ENCODE measurements around the gene TIMM50.

The TIMM50 gene

GRCh38 chr19:39539165-39539517 is 58.5 kb downstream of the TIMM50 start:
- DNase-seq: no peak

DNA sequence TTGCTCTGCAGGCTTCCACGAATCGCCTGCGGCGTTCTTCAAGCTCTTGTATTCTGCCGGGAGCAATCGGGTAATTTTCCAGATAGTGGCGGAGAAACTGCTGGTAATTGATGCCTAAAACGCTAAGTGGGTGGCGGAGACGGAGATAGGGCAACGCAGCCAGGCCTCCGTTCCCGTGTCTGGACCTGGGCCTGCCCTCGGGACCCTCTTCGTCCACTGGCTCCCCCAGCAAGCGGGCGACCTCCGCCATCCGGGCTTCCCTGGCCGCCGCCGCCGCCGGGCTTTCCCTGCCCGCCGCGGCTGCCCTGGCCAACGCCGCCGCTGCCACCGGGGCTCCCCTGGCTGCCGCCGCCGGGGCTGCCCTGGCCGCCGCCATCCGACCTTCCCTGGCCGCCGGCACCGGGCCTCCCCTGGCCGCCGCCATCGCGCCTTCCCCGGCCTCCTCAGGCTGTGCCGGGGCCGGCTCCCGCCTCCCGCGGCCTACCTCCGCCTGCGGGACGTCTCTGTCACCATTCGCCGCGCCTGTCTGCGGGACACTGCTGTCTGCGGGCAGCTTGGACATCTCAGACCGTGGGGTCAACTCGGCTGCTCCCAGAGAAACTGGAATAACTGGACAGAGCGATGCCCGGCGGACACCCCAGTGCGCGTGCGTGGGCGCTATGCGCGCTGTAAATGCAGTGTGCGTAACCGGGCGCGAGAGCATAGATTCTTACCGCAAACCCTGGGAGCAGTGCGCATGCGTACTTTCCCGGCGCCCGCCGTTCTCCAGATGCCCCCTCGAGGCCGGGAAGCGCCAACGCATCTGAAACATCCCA is 59.1 kb downstream of the TIMM50 start, which contains the start of gene EID2:
EID2 (minus strand) TSS at position 644 of the 815 bp plus-strand sequence; CDS start at position 562, 82 bp downstream.
- peak; percentile 93 to 96 for DNase-seq

GRCh38 chr19:39540333-39540673 is 59.7 kb downstream of the TIMM50 start:
- DNase-seq: no peak
